ENCODE measurements around the gene SBF1.
A peak's percentile ranks its signal among the peaks of the same experiment; 100 is the strongest.

Gene SBF1

GRCh38 chr22:50467341-50467740 is 7.5 kb downstream of the SBF1 start:
- DNase-seq: no peak

- DNase-seq: no peak
Observed at GRCh38 chr22:50465066-50465930, 9.5 kb downstream of the SBF1 start.

GRCh38 chr22:50464451-50464850 is 10.4 kb downstream of the SBF1 start:
- no peak for DNase-seq

DNA sequence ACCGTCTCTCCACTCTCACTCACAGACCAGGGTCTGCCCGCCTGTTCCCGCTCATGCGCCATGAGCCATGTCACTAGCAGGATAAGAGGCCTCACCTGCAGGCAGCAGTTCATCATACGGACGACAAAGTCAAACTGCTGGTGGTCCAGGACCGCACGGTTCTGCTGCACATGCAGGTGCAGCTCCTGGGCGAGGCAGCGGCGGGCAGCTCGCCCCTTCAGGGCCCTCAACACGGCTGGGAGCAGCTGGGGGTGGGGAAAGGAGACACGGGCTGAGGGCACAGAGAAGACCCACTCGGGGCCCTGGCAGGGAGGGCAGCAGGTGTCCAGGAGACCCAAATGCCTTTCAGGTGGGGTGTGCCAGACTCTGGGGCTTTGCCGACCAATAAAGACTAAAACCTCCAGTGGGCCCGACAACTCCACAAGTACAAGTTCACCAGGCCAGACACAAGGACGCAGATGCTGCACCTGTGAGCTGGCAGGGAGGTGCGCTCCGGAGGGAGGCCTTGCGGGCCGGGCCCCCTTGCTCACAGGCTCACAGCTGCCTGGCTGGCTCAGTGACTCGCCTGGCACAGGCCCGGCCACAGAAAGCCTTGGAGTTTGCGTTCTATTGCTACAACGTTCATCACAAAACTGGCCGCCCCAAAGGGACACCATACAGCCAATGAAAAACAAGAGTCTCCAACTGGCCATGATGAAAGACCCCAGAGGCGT is 11.5 kb downstream of the SBF1 start:
- DNase-seq: no peak

DNA sequence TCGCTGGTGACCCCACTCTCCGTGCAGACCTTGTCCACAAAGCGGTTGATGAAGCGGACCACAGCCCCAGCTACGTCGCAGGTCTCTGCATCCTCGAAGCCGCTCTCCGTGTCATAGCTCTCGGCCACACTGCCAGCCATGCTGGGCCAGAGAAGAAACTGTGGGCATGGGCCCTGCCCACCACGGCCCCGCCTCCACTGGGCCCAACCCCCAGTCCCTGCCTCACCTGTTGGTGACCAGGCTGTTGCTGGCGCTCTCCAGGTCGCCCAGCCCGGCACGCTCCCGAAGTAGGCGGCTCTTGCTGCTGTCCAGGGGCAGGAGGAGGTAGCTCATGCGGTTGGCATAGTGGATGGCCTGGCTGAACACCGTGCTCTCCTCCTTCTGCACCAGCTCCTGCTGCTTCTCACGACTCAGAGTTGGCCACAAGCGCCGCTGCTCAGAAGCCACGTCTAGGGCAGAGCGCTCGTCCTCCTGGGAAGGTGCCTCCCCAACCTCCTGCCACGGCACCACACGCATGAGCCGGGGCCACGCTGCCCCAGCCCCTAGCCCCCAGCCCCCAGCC is 12.8 kb downstream of the SBF1 start:
- peak in 1 of 2 experiments; percentile 48 for DNase-seq

DNA sequence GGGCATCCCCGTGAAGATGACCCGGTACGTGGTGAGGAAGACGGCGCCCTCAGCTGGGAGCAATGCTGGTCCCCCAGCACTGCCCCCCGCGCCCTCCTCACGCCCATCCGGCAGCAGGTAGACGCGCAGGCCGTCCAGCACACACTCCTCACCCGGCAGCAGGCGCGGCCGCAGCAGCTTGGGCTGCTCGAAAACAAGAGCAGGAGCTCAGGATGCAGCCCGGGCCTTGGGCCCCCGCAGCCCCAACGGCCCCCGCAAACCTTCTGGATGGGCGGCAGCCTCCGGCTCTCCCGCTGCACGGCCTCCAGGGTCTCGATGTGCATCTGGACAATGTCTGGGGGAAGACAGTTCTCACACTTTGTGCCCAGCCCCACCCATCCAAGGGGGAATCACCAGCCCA is 13.3 kb downstream of the SBF1 start:
- no peak for DNase-seq

GRCh38 chr22:50460938-50461337 is 13.9 kb downstream of the SBF1 start:
- DNase-seq: no peak

GRCh38 chr22:50459496-50460140 is 15.2 kb downstream of the SBF1 start:
- no peak for DNase-seq

GRCh38 chr22:50459016-50459415 is 15.8 kb downstream of the SBF1 start:
- no peak for DNase-seq

GRCh38 chr22:50456466-50457234 is 18.2 kb downstream of the SBF1 start:
- DNase-seq: no peak

- DNase-seq: no peak
Observed at GRCh38 chr22:50456026-50456425, 18.8 kb downstream of the SBF1 start.

GRCh38 chr22:50455201-50455600 is 19.6 kb downstream of the SBF1 start:
- DNase-seq: no peak

- DNase-seq: no peak
Observed at GRCh38 chr22:50454556-50455075, 20.2 kb downstream of the SBF1 start.

DNA sequence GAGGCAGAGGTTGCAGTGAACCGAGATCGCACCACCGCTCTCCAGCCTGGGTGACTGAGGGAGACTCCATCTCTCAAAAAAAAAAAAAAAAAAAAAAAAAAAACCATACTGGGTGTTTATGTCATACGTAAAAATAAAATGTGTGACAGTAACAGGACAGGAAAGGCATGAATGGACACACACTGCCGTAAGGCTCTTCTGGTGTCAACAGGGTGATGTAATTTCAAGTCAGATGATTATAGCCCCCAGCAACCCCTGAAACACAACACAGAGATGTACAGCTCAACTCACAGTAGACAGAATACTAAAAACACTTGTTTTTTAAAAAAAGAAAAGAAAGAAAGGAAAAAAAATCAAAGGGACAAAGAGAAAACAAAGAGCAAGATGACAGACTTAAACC is 22.2 kb downstream of the SBF1 start:
- no peak for DNase-seq

DNA sequence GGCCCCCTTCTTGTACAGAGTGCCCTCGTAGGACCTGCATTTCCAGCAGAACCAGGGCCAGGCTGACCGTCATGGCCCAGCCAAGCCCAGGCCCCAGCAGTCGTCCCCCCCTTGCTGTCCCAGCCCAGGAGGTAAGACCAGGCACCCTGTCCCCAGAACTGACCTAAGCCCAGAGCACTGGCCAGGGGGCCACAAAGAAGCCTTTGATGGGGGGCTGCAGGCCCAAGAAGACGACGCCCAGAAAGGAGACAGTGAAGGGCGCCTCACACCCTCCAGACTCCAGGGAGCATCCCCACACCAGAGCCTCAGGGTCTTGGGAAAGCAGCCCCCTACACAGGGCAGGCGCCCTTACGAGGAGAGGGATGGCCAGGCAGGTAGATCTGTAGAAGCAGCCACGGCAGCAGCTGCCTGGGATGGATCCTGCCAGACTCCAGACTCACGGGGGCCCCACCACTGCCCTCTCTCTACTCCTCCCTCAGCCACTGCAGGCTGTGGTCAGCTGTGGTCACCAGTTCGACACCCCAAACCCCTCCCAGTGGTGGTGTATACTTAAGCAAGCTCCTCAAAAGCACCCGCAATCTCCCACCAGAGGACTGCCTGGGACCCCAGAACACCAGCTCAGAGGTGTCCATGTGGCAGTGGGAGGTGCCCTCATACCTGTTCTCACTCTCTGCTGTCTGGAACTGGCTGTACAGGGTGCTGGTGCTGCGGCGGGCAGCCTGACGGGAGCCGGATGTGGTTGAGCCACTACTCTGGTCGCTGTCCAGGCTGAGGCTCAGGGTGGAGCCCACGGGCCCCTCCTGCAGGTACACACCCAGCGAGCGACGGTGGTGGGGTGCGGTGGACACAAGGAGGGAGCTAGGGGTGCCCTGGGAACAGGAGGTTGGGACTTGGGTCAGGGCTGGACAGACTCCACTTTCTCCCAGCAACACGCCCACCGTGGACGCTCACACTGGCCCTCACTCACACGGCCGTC is 27.0 kb downstream of the SBF1 start:
- no peak for DNase-seq

- no peak for DNase-seq
Observed at GRCh38 chr22:50446708-50447575, 27.9 kb downstream of the SBF1 start.

DNA sequence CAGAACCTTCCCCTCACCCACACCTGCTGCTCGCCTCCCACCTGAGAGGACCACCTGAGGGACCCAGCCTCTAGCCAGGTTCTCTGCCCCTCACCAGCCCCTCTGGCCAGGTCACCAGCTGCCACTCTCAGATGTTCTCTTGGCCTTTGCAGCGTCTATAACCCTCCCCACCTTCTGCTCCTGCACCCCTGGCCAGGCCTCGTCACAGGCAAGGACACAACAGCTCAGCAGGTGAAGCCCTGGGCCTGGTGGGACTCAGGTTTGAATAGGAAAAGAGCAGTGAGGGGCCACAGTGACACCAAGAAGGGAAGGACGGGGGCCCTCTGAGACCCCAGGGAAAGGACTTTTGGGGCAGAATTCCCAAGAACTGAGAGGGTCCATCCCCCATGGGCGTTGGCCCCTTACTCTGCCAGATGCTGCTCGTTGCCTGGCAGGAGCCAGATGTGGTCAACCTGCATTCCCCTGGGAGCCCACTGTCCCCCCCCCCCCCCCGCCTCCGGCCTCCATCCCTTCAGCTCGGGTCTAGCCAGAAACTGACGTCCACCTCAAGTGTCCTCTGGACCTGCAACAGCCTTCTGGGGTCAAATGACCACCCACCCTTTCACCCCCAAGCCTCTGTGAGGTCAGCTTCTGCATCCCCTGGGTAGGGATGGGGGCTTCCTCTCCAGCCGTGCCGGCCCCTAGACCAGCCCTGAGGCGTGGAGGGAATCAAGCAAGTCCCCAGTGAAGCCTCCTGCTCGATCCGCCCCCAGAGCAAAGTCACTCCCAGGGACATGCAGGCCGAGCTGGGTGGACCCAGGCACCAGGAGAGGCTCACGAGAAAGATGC is 28.7 kb downstream of the SBF1 start:
- no peak for DNase-seq

DNA sequence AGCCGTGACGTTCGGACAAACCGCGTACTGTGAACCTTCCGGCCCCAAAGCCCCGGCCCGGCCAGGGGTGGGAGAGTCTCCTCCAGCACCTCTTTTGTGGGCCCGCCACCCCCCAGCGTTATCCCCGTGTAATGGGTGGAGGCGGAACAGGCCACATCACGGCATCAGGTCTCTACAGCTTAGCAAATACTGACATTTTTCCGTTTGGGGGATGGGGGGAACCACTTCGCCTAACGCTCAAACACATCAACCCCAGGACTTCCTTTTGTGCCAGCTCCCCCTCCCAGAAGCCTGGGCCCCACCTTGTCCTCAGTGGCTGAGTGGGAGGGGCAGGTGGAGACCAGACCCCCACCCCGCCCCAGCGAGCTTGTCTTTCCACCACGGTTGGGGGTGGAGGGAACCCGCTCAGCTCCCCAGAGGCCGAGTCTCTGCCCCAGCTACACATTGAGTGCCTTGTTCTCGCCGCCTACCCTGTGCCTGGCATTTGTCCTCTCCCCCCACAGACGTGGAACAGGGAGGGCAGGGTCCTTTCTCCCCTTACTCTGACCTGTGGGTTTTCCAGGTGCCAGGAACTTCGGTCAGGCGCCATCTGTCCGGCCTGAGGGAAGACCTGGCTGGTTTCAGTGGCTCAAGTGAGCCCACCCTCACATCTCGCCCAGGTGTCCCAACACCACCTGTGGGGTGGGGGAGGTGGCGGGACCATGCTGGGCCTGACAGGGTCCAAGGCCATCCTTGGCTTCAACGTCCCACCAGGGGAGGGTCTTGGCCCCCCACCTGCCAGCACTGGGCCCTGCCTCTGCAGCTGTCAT is 29.6 kb downstream of the SBF1 start:
- DNase-seq: no peak
